IMR-90 (cell line): ENCODE results near the gene NTMT2. TPM values are rescaled to one million over a fixed set of nuclear protein-coding genes. Genes with fewer than 3 reads are reported as not detected.

ENCODE experiments used
- ATAC-seq: fragments of 200-7000 bp; cut with Tn5 transposase; 2 replicates; pipeline ENCODE4 v1.9.1; 2020; ENCODE audit warnings: low read depth, mild to moderate bottlenecking, moderate library complexity
- BruUV-seq: library from RNA; stranded (reverse); fragments of 400-500 nt; replicated peaks from 2 replicates; lab custom pipeline; 2021; lab: Mats Ljungman, UMichigan
- CTCF ChIA-PET: fragments of 300-600 bp; formaldehyde crosslinking; extraction: SDS; loops from one replicate; lab custom pipeline; 2021; ENCODE audit warnings: antibody characterized with exemption; lab: Yijun Ruan, JAX
- POLR2A ChIA-PET: fragments of 300-600 bp; sonication (Branson Sonifier 250); formaldehyde crosslinking; loops from one replicate; lab custom pipeline; 2022; ENCODE audit warnings: antibody characterized with exemption; ENCODE audit not compliant: unreplicated experiment; lab: Charles Lee
- DNase-seq: peaks from one replicate; pipeline ENCODE4 v3.0.0; 2013
- H2AFZ ChIP-seq: replicated peaks from 2 replicates; pipeline ENCODE3; 2013; ENCODE audit warnings: low read length, mild to moderate bottlenecking; ENCODE audit not compliant: poor library complexity
- H2AK5ac ChIP-seq: 2 replicates; pipeline ENCODE4 v1.6.1; 2013; ENCODE audit warnings: low read depth, low read length, inconsistent platforms
- H2AK9ac ChIP-seq: replicated peaks from 2 replicates; pipeline ENCODE3; 2013; ENCODE audit warnings: mild to moderate bottlenecking, low read depth, low read length, moderate library complexity; ENCODE audit not compliant: poor library complexity
- H2BK120ac ChIP-seq: 2 replicates; pipeline ENCODE4 v1.6.1; 2013; ENCODE audit warnings: low read depth, low read length, inconsistent platforms
- H2BK15ac ChIP-seq: 3 replicates; pipeline ENCODE4 v1.6.1; 2013; ENCODE audit warnings: low read depth, low read length, inconsistent platforms
- H2BK20ac ChIP-seq: 2 replicates; pipeline ENCODE4 v1.6.1; 2013; ENCODE audit warnings: low read depth, mild to moderate bottlenecking, inconsistent platforms, low read length, moderate library complexity
- H2BK5ac ChIP-seq: 2 replicates; pipeline ENCODE4 v1.6.1; 2013; ENCODE audit warnings: mild to moderate bottlenecking, low read depth, low read length, inconsistent platforms; ENCODE audit not compliant: poor library complexity, severe bottlenecking
- H3K14ac ChIP-seq: replicated peaks from 2 replicates; pipeline ENCODE4 v1.6.1; 2013; ENCODE audit warnings: low read depth, low read length, inconsistent platforms
- H3K18ac ChIP-seq: 2 replicates; pipeline ENCODE4 v1.6.1; 2013; ENCODE audit warnings: low read depth, low read length, control low read depth
- H3K23ac ChIP-seq: 2 replicates; pipeline ENCODE4 v1.6.1; 2013; ENCODE audit warnings: low read depth, low read length, inconsistent platforms
- H3K27ac ChIP-seq: 2 replicates; pipeline ENCODE4 v1.5.1; 2013; ENCODE audit warnings: mild to moderate bottlenecking, control low read depth, low read length; ENCODE audit not compliant: insufficient read depth
- H3K27me3 ChIP-seq: 2 replicates; pipeline ENCODE4 v1.6.1; 2013; ENCODE audit warnings: low read length; ENCODE audit not compliant: control insufficient read depth, insufficient read depth
- H3K36me3 ChIP-seq: 2 replicates; pipeline ENCODE4 v1.6.1; 2013; ENCODE audit warnings: low read length, mixed read lengths; ENCODE audit not compliant: control insufficient read depth, insufficient read depth
- H3K4ac ChIP-seq: 2 replicates; pipeline ENCODE4 v1.6.1; 2013; ENCODE audit warnings: low read depth, low read length, inconsistent platforms
- H3K4me1 ChIP-seq: 2 replicates; pipeline ENCODE4 v1.6.1; 2013; ENCODE audit warnings: low read length, mixed read lengths; ENCODE audit not compliant: control insufficient read depth, insufficient read depth
- H3K4me2 ChIP-seq: 2 replicates; pipeline ENCODE4 v1.6.1; 2013; ENCODE audit warnings: low read depth, mild to moderate bottlenecking, control low read depth, low read length, moderate library complexity
- H3K4me3 ChIP-seq: 2 replicates; pipeline ENCODE4 v1.5.1; 2013; ENCODE audit warnings: low read depth, mild to moderate bottlenecking, control low read depth, low read length, moderate library complexity; ENCODE audit not compliant: insufficient read depth
- H3K56ac ChIP-seq: 2 replicates; pipeline ENCODE4 v1.6.1; 2013; ENCODE audit warnings: low read length, inconsistent platforms; ENCODE audit not compliant: insufficient read depth; ENCODE audit errors: extremely low read depth
- H3K79me1 ChIP-seq, 2 experiments: 2 replicates each; pipeline ENCODE4 v1.6.1; 2013; ENCODE audit warnings: low read length in 2 of 2, inconsistent platforms in 1 of 2, low read depth in 1 of 2
- H3K9ac ChIP-seq: 2 replicates; pipeline ENCODE4 v1.6.1; 2013; ENCODE audit warnings: low read depth, low read length, control low read depth
- H3K9me1 ChIP-seq: 2 replicates; pipeline ENCODE4 v1.6.1; 2013; ENCODE audit warnings: low read length, inconsistent platforms; ENCODE audit not compliant: insufficient read depth
- H3K9me3 ChIP-seq: 2 replicates; pipeline ENCODE4 v1.6.1; 2013; ENCODE audit warnings: low read length; ENCODE audit not compliant: control insufficient read depth, insufficient read depth
- H4K20me1 ChIP-seq: 2 replicates; pipeline ENCODE4 v1.6.1; 2013; ENCODE audit warnings: low read length, inconsistent platforms; ENCODE audit not compliant: insufficient read depth
- H4K5ac ChIP-seq: 2 replicates; pipeline ENCODE4 v1.6.1; 2013; ENCODE audit warnings: mild to moderate bottlenecking, low read depth, low read length, control low read depth
- H4K8ac ChIP-seq, 2 experiments: 2 replicates each; pipeline ENCODE4 v1.6.1; 2013; ENCODE audit warnings: low read depth in 2 of 2, low read length in 2 of 2, control low read depth in 1 of 2, inconsistent platforms in 1 of 2
- H4K91ac ChIP-seq: 2 replicates; pipeline ENCODE4 v1.6.1; 2013; ENCODE audit warnings: low read depth, low read length, inconsistent platforms; ENCODE audit not compliant: insufficient read depth
- MAFK ChIP-seq: IDR thresholded peaks from 2 replicates; pipeline ENCODE4 v1.6.1; 2012; ENCODE audit warnings: low read depth, low read length, improper control_type of control experiment
- MXI1 ChIP-seq: IDR thresholded peaks from 2 replicates; pipeline ENCODE4 v1.6.1; 2012; ENCODE audit warnings: low read depth, mild to moderate bottlenecking, low read length, moderate library complexity, borderline replicate concordance
- POLR2A ChIP-seq: IDR thresholded peaks from 2 replicates; pipeline ENCODE4 v1.6.1; 2012; ENCODE audit warnings: mild to moderate bottlenecking, low read depth, low read length
- RCOR1 ChIP-seq: IDR thresholded peaks from 2 replicates; pipeline ENCODE4 v1.6.1; 2012; ENCODE audit warnings: mild to moderate bottlenecking, low read length, improper control_type of control experiment; ENCODE audit not compliant: insufficient replicate concordance
- RFX5 ChIP-seq: IDR thresholded peaks from 2 replicates; pipeline ENCODE4 v1.8.0; 2012; ENCODE audit warnings: low read depth, mild to moderate bottlenecking, low read length, moderate library complexity
- SMC3 ChIP-seq: fragments of 150-350 bp; IDR thresholded peaks from 2 replicates; pipeline ENCODE4 v1.6.1; 2016; ENCODE audit warnings: low read depth, mild to moderate bottlenecking, antibody characterized with exemption, low read length, moderate library complexity
- WGBS, 2 experiments: methylation state at CpG; one replicate each; pipeline versions ENCODE4 v1.1.5 to v1.1.7; 2013; ENCODE audit warnings: missing lambda C conversion rate in 2 of 2; ENCODE audit not compliant: insufficient read length in 1 of 2; ENCODE audit errors: extremely low coverage in 2 of 2; 5-methylcytosine and 5-hydroxymethylcytosine counted together
- dilution Hi-C: fragments of 300-500 bp; cut with HindIII; formaldehyde crosslinking; loops from one replicate; pipeline ENCODE4 v1.14.3; 2018; ENCODE audit warnings: low sequenced_read_pairs; ENCODE audit not compliant: unreplicated experiment
- in situ Hi-C: fragments of 300-500 bp; cut with MboI; formaldehyde crosslinking; loops from 3 replicates; pipeline ENCODE4 v1.14.3; 2019; ENCODE audit warnings: low sequenced_read_pairs, inconsistent platforms, mixed read lengths
- intact Hi-C: fragments of 100-400 bp; cut with micrococcal nuclease; formaldehyde crosslinking; loops from 2 replicates; pipeline ENCODE4 v1.10.0; 2022
- polyA plus RNA-seq, 3 experiments: library from polyadenylated mRNA; depleted of rRNA; stranded (reverse); fragments of >200 nt; gene quantifications; 2 replicates each; pipeline ENCODE4 v1.2.3, GENCODE V29; 2012; ENCODE audit warnings: low replicate concordance in 1 of 3
- total RNA-seq: library from RNA; depleted of rRNA; stranded (reverse); fragments of >200 nt; gene quantifications from 2 replicates; pipeline ENCODE4 v1.2.3, GENCODE V29; 2012

NTMT2 gene
- total and polyA plus RNA-seq, 2 of the 4 experiments (the other 2 are of a cell fraction), result not detected

DNA sequence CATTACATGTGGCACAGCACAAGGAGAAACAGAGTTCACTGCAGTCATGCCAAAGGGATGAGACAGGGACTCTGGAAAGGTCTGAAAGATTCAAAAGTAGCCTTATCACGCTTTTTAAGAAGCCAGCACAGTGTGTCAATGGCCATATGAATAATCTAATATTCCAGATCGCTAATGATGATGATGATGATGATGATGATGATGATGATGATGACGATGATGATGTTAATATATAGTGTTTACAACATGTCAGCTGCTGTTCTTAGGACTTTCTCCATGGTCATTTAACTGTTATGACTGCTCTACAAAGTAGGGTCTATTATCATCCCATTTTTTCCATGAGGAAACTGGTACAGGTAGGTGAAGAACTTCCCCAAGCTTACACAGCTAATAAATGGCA, 64.4 kb downstream of the NTMT2 start:
- no peaks in the 10 kb centered on the region for H3K79me1 ChIP-seq
- H3K4me2 ChIP-seq, result no peak overlapping the region
- DNase-seq (no peak), ATAC-seq (no peak)
- no peak overlapping the region for H3K4ac ChIP-seq
- H2AFZ ChIP-seq, result no peak overlapping the region
- ChIA-PET POLR2A (no interaction called here), CTCF (no interaction called here)
- in situ Hi-C loops (no loop called here), dilution Hi-C loops (no loop called here), intact Hi-C loops (loop anchor here (10.0 kb wide), 1 partner anchor 325 kb away; the partner anchor contains the start of gene GORAB)
- no peak overlapping the region for H2BK20ac ChIP-seq
- H3K18ac ChIP-seq, result no peak overlapping the region
- no TSS peak for BruUV-seq
- H3K56ac ChIP-seq, result no peak overlapping the region
- H4K91ac ChIP-seq, result no peak overlapping the region
- no peak overlapping the region for H3K14ac ChIP-seq
- H2BK5ac ChIP-seq, result no peak overlapping the region
- H3K9me1 ChIP-seq, result no peaks in the 10 kb centered on the region
- H3K23ac ChIP-seq, result no peak overlapping the region
- H2BK15ac ChIP-seq, result no peak overlapping the region
- no peak overlapping the region for H2AK9ac ChIP-seq
- WGBS, 2 experiments, result no CpG with 5 or more reads among the region's 3 CpGs
- no peaks in the 10 kb centered on the region for H3K27me3 ChIP-seq
- H4K20me1 ChIP-seq, result no peaks in the 10 kb centered on the region
- H3K4me3 ChIP-seq, result no peak overlapping the region
- H2BK120ac ChIP-seq, result no peak overlapping the region
- no peak overlapping the region for H3K27ac ChIP-seq
- no peak overlapping the region for H3K9ac ChIP-seq
- H4K5ac ChIP-seq, result no peak overlapping the region
- no peak overlapping the region for H4K8ac ChIP-seq
- H2AK5ac ChIP-seq, result no peak overlapping the region
- H3K4me1 ChIP-seq, result no peaks in the 10 kb centered on the region
- H3K9me3 ChIP-seq, result no peaks in the 10 kb centered on the region
- TF ChIP-seq SMC3 (no peak), RCOR1 (no peak), RFX5 (no peak), MAFK (no peak), MXI1 (no peak), POLR2A (no peak)
- no peaks in the 10 kb centered on the region for H3K36me3 ChIP-seq
